Hematopoietic multipotent progenitor cell treated with erythropoietin and hydrocortisone succinate and interleukin-3 and kit ligand, for 17 days (in vitro differentiated cells): ENCODE measurements around the gene IL15RA.
"Not testable (repeated sequence)": the region's sequence is repeated elsewhere in the genome, so short reads cannot be mapped to it uniquely, and the experiment has no call there.

Source experiments
- DNase-seq: peaks from one replicate; pipeline ENCODE4 v3.0.0-alpha.2; 2015; ENCODE audit warnings: low spot score

The IL15RA gene

GRCh38 chr10:5968681-5969453, 8.5 kb downstream of the IL15RA start:
- DNase-seq, result no peak

- no peak for DNase-seq
Observed at GRCh38 chr10:5968037-5968680, 9.2 kb downstream of the IL15RA start.

GRCh38 chr10:5965266-5965665, 12.1 kb downstream of the IL15RA start:
- DNase-seq, result no peak

- no peak for DNase-seq
Observed at GRCh38 chr10:5964736-5965135, 12.6 kb downstream of the IL15RA start.

- DNase-seq, result no peak
Observed at GRCh38 chr10:5963591-5963990, 13.8 kb downstream of the IL15RA start.

GRCh38 chr10:5963071-5963470, 14.3 kb downstream of the IL15RA start:
- DNase-seq, result no peak

GRCh38 chr10:5962358-5962940, 14.9 kb downstream of the IL15RA start:
- DNase-seq, result not testable (repeated sequence)

GRCh38 chr10:5961405-5962100, 15.8 kb downstream of the IL15RA start:
- DNase-seq, result no peak

- DNase-seq, result not testable (repeated sequence)
Observed at GRCh38 chr10:5960973-5961275, 16.4 kb downstream of the IL15RA start.

- DNase-seq, result peak; percentile 82
Observed at GRCh38 chr10:5960070-5960972, 17.0 kb downstream of the IL15RA start.

GRCh38 chr10:5959581-5960069, 17.7 kb downstream of the IL15RA start:
- DNase-seq, result no peak

- DNase-seq, result peak; percentile 49
Observed at GRCh38 chr10:5959142-5959541, 18.2 kb downstream of the IL15RA start.

GRCh38 chr10:5958675-5959074, 18.7 kb downstream of the IL15RA start:
- no peak for DNase-seq

- DNase-seq, result no peak
Observed at GRCh38 chr10:5958077-5958476, 19.3 kb downstream of the IL15RA start.

GRCh38 chr10:5956146-5956936, 21.0 kb downstream of the IL15RA start:
- no peak for DNase-seq

- no peak for DNase-seq
Observed at GRCh38 chr10:5953676-5954075, 23.7 kb downstream of the IL15RA start.

- no peak for DNase-seq
Observed at GRCh38 chr10:5952731-5953385, 24.5 kb downstream of the IL15RA start.

GRCh38 chr10:5951721-5952407, 25.5 kb downstream of the IL15RA start:
- no peak for DNase-seq

GRCh38 chr10:5951167-5951711, 26.1 kb downstream of the IL15RA start:
- no peak for DNase-seq
